GM21825 (cell line): ENCODE data around the gene CHN1.

Experiments used
- ATAC-seq: cut with Tn5 transposase; IDR thresholded peaks from one replicate; pipeline ENCODE4 v1.9.1; 2021; ENCODE audit warnings: mild to moderate bottlenecking, moderate library complexity; ENCODE audit not compliant: unreplicated experiment

CHN1 gene

GRCh38 chr2:174830561-174830960 is 174.6 kb downstream of the CHN1 start:
- ATAC-seq, result no peak

GRCh38 chr2:174829550-174829949 is 175.6 kb downstream of the CHN1 start:
- ATAC-seq, result no peak

- no peak for ATAC-seq
Measured at GRCh38 chr2:174827371-174828369, 177.5 kb downstream of the CHN1 start.

GRCh38 chr2:174826051-174826450 is 179.1 kb downstream of the CHN1 start:
- ATAC-seq, result no peak

GRCh38 chr2:174824068-174824467 is 181.1 kb downstream of the CHN1 start:
- no peak for ATAC-seq

- no peak for ATAC-seq
Measured at GRCh38 chr2:174821628-174822027, 183.6 kb downstream of the CHN1 start.

- ATAC-seq, result no peak
Measured at GRCh38 chr2:174820361-174820760, 184.8 kb downstream of the CHN1 start.

GRCh38 chr2:174815526-174815925 is 189.7 kb downstream of the CHN1 start:
- ATAC-seq, result no peak

- no peak for ATAC-seq
Measured at GRCh38 chr2:174812037-174812436, 193.1 kb downstream of the CHN1 start.

- ATAC-seq, result no peak
Measured at GRCh38 chr2:174807931-174808330, 197.2 kb downstream of the CHN1 start.

- no peak for ATAC-seq
Measured at GRCh38 chr2:174805803-174806202, 199.4 kb downstream of the CHN1 start.

GRCh38 chr2:174802459-174802858 is 202.7 kb downstream of the CHN1 start:
- ATAC-seq, result no peak

- ATAC-seq, result no peak
Measured at GRCh38 chr2:174800436-174801205, 204.6 kb downstream of the CHN1 start.

GRCh38 chr2:174798801-174799200 is 206.4 kb downstream of the CHN1 start:
- ATAC-seq, result no peak

GRCh38 chr2:174797781-174798276 is 207.4 kb downstream of the CHN1 start:
- no peak for ATAC-seq

- ATAC-seq, result no peak
Measured at GRCh38 chr2:174796319-174796771, 208.8 kb downstream of the CHN1 start.

- no peak for ATAC-seq
Measured at GRCh38 chr2:174794851-174795374, 210.3 kb downstream of the CHN1 start.

GRCh38 chr2:174792309-174793025 is 212.7 kb downstream of the CHN1 start:
- ATAC-seq, result no peak

- ATAC-seq, result no peak
Measured at GRCh38 chr2:174791746-174792280, 213.4 kb downstream of the CHN1 start.

- ATAC-seq, result no peak
Measured at GRCh38 chr2:174791020-174791419, 214.2 kb downstream of the CHN1 start.
